Measurements from ENCODE around the gene PTGER1.

DNA sequence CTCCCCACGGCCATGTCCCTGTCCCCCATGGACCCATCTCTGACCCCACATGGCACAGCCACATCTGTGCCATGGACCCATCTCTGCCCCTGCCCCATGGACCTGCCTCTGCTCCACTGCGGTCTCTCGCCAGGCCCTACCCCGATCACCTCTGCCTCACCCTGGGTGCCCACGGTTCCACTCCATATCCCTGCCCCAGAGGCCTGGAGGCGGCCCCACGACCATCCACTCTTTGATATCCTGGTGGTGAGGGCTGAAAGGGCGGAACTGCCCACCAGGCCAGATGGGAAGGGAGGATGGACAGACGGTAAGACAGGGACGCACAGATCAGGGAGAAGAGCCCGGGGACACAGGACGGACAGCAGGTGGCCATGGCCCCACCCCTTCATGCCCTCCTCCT lies 327 bp downstream of the PTGER1 start:
- no peak for TF ChIP-seq POLR2AphosphoS5 (IDR thresholded peaks at IDR 0.05)
- no peak for TF ChIP-seq POLR2A (IDR thresholded peaks at IDR 0.05)

Data from breast epithelium (tissue), 3 donors.